Jurkat, Clone E6-1 (cell line): ENCODE data around the gene SNX21.
A peak's percentile ranks its signal among the peaks of the same experiment; 100 is the strongest.

Source experiments
- DNase-seq: peaks from one replicate; pipeline ENCODE4 v3.0.0-alpha.2; 2011; ENCODE audit warnings: low read depth, low spot score
- H3K4me3 ChIP-seq: 2 replicates; pipeline ENCODE4 v1.5.1; 2011; ENCODE audit warnings: mild to moderate bottlenecking, low read length, control low read depth, moderate library complexity

Gene SNX21

GRCh38 chr20:45843506-45843905, 9.9 kb downstream of the SNX21 start:
- no peak for DNase-seq
- H3K4me3 ChIP-seq, result no peak overlapping the region

GRCh38 chr20:45845452-45845851, 11.9 kb downstream of the SNX21 start:
- no peak for DNase-seq

GRCh38 chr20:45848421-45848820, 14.8 kb downstream of the SNX21 start:
- H3K4me3 ChIP-seq, result no peak overlapping the region
- no peak for DNase-seq

More at GRCh38 chr20:45845452-45845851, 11.9 kb downstream of the SNX21 start:
- H3K4me3 ChIP-seq, result no peak overlapping the region

GRCh38 chr20:45848969-45849582, 15.5 kb downstream of the SNX21 start:
- H3K4me3 ChIP-seq, result no peak overlapping the region
- no peak for DNase-seq

- no peak for DNase-seq
- H3K4me3 ChIP-seq, result no peak overlapping the region
These were observed 16.6 kb downstream of the SNX21 start for GRCh38 chr20:45850238-45850637.

- no peak overlapping the region for H3K4me3 ChIP-seq
- no peak for DNase-seq
These were observed 17.3 kb downstream of the SNX21 start for GRCh38 chr20:45850926-45851325.

GRCh38 chr20:45851501-45851900, 17.9 kb downstream of the SNX21 start:
- DNase-seq, result no peak
- H3K4me3 ChIP-seq, result no peak overlapping the region

GRCh38 chr20:45852326-45852725, 18.7 kb downstream of the SNX21 start:
- H3K4me3 ChIP-seq, result no peak overlapping the region
- no peak for DNase-seq

- DNase-seq, result no peak
- H3K4me3 ChIP-seq, result no peak overlapping the region
These were observed 19.9 kb downstream of the SNX21 start for GRCh38 chr20:45853484-45853883.

- DNase-seq, result peak; percentile 100
These were observed 23.7 kb downstream of the SNX21 start, which contains the start of the genes ACOT8 and ZSWIM3 for GRCh38 chr20:45857114-45857881. Gene ACOT8, minus strand, starts transcription at chr20:45857392. Its CDS starts 77 bp downstream, at chr20:45857315. Gene ZSWIM3, plus strand, starts transcription at chr20:45857614. Its CDS starts 212 bp downstream, at chr20:45857826.

GRCh38 chr20:45857882-45858216, 24.2 kb downstream of the SNX21 start:
- peak; percentile 32 for DNase-seq
- H3K4me3 ChIP-seq, result peak overlapping the region; percentile 89

More at GRCh38 chr20:45857114-45857881, 23.7 kb downstream of the SNX21 start, which contains the start of the genes ACOT8 and ZSWIM3:
- peak within 1 kb of the TSS; percentile 89 for H3K4me3 ChIP-seq

GRCh38 chr20:45859916-45860315, 26.3 kb downstream of the SNX21 start:
- DNase-seq, result no peak
- no peak overlapping the region for H3K4me3 ChIP-seq

- no peak for DNase-seq
- H3K4me3 ChIP-seq, result no peak overlapping the region
These were observed 27.1 kb downstream of the SNX21 start for GRCh38 chr20:45860560-45861220.

- H3K4me3 ChIP-seq, result no peak overlapping the region
- no peak for DNase-seq
These were observed 27.8 kb downstream of the SNX21 start for GRCh38 chr20:45861221-45862075.

GRCh38 chr20:45863543-45864470, 30.2 kb downstream of the SNX21 start:
- no peak for DNase-seq
- H3K4me3 ChIP-seq, result no peak overlapping the region

- no peak for DNase-seq
- no peak overlapping the region for H3K4me3 ChIP-seq
These were observed 32.9 kb downstream of the SNX21 start for GRCh38 chr20:45866454-45866853.

GRCh38 chr20:45867136-45867818, 33.7 kb downstream of the SNX21 start:
- H3K4me3 ChIP-seq, result no peak overlapping the region
- DNase-seq, result no peak

GRCh38 chr20:45867819-45868176, 34.2 kb downstream of the SNX21 start:
- no peak for DNase-seq

More at GRCh38 chr20:45867819-45868176, 34.2 kb downstream of the SNX21 start:
- no peak overlapping the region for H3K4me3 ChIP-seq
